CD4-positive, alpha-beta T cell treated with Interleukin-21 for 1 hour (primary cell): Measurements from ENCODE around the gene TNS1.

Experiments
- DNase-seq: peaks from one replicate; pipeline ENCODE4 v3.0.0-alpha.2; 2020

The TNS1 gene

DNA sequence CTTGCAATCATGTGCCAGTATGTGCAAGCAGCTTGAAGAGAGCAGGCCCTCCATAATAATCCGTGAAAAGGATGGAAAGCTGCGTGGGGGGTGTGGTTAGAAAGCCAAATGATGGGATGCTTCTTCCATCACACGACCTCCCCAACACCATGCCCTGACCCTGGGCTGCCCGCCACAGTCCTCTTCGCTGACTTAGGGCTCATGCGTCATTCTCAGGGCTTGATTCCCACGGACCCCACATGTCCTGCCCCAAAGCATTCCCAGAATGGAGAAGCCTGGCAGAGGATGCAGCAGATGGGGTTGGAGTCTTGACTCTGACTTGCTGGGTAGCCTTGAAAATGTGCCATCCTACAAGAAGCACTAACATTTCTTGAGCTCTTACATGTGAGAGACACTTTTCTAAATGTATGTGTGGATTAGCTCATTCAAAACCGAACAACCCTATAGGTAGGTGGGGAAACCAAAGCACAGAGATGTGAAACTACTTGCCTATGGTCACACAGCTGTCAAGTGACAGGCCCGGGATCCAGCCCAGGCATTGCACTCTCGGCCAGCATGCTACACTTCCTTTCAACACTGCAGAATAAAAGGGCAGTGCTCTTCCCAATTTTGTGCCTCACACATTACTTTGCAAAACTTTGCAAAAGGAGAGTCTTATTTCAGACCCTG is 3.7 kb downstream of the TNS1 start:
- no peak for DNase-seq

DNA sequence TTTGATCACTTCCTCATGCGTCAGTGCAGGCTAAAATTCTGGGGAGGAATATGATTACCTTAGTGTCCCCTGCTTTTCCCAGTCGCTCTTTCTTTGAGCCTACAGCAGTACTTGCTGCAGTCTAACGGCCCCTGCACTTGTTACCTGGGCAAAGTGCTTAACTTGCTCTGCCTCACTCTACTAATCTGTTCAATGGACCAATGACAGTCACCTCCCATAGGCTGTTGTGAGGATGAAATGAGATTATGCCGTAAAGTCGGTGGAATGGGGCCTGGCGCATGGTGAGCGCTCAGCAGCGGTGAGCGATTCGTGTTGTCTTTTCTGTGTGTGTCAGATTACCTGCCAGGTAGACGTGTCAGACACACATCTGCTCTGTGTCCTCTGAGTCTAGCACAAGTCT is 5.3 kb downstream of the TNS1 start:
- no peak for DNase-seq

DNA sequence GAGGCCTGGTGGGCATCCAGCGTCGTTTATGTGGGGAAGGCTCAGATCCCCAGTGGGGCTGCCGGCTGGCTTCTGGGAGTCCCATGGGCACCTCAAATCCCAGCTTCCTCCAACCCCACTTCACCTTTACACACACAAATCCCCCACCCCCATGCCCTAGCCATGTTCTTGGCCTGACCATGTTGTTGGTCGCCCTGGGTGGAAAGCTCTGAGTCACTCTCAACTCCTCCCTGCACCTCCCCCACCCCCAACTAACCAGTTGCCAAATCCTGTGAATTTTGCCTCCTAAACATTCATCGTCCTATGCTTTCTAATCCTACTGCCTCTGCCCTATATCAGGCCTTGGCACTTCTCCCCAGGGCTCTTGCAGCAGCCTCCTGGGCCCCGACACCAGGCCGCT is 6.4 kb downstream of the TNS1 start:
- no peak for DNase-seq

DNA sequence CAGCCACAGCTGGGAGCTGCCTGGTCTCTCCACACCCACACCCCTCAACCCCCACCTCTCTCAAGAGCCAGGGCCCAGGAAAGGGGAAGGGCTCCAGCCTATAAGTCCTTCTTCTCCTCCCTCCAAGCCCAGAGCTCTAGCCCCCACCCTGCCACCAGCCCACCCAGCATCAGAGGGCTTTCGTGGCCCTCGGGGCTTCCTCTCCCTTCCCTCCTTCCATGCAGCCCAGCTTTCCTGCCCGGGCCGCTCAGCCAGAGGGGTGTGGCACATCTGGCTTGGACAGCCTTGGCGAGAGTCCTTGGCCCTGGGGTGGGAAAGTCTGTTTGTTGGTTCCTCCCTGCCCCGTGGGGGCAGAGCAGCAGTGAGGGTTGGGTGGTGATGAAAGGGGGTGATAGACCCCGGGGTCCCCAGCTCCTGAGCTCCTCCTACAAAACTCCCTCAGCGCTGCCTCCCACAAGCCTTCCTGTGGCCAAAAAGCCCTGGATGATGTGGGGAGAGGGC is 7.0 kb downstream of the TNS1 start:
- no peak for DNase-seq

DNA sequence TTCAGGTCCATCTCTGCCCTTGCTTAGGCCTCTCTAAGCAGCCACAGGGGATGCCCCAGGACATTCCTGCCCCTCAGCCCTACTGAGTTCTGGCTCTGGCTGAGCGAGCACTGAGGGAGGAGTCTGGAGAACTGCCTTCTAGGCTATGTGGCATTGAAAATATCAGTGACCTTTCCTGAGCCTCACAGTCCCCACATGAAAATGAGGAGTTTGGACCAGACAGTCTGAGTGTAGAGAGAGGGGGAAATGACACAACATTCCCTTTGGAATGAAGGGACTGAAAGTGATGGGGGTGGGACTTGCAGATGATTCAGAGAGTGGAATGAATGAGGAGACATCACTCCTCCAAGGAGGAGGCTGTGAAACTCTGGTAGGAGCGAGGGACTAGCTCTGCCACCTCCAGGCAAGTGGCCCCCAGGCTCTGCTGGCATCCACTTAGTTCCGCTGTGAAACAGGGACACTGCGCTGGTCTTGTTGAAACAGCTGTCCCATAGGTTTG is 8.0 kb downstream of the TNS1 start:
- DNase-seq: no peak

DNA sequence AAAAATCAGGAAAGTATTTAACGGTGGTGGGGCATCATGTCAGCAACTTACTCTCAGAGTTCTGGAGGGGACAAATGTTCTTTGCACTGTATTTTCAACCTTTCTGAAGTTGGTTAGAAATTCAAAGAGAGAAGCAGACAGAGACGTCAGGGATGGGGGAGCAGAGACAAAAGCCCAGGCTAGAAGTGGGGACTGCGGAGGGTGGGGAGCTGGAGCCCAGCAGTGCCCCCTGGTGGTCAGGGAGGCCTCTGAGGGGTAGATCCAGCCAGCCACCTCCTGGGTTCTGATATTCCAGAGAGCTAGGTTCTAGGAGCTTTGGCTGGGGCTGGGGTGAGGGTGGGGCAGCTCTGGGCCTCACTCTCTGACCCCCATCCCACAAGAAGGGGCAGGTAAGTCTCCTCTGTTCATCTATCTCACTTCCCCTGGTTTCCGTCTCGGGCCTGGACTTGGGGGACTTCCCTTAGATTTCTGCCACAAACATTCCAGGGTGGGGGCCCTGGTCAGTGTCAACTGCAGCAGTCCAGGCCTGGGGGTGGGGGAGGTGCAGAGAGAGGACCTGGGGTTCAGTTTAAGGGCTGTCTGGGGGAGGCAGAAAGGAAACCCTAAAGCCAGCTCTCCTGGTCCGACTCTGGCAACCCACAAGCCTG is 8.9 kb downstream of the TNS1 start:
- DNase-seq: peak; percentile 37

DNA sequence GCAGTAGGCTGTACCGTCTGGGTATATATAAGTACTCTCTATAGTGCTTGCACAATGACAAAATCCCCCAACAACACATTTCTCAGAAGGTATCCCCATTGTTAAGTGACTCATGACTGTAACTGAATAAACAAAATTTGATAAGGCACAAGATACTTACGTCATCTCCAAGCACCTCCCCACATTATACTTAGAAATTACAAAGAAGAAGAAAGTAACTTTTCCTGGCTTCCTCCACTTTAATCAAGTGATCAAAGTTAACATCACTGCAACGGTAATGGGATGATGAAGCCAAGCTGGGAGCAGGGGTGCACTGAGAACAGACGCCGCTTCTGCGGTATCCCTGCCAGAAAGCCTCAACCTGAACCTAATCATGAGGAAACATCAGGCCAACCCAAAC is 9.7 kb downstream of the TNS1 start:
- no peak for DNase-seq

DNA sequence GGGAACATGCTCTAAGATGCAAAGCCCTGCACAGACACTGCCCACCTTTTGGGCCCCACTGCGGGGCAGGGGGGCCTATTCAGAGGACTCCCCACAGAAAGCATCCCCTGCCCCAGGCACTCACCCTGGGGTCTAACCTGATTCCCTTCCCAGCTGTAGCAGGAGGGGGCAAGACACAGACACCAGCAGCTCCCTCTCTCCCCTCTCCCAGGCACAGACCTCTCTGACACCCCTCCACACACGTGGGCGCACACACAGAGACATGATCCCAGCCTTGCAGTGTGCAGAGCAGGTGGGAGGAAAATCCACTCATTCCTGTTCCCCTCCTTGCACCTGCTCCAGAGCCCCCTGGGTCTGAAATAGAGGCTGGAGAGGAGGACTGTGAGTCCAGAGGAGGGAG is 10.7 kb downstream of the TNS1 start:
- no peak for DNase-seq

DNA sequence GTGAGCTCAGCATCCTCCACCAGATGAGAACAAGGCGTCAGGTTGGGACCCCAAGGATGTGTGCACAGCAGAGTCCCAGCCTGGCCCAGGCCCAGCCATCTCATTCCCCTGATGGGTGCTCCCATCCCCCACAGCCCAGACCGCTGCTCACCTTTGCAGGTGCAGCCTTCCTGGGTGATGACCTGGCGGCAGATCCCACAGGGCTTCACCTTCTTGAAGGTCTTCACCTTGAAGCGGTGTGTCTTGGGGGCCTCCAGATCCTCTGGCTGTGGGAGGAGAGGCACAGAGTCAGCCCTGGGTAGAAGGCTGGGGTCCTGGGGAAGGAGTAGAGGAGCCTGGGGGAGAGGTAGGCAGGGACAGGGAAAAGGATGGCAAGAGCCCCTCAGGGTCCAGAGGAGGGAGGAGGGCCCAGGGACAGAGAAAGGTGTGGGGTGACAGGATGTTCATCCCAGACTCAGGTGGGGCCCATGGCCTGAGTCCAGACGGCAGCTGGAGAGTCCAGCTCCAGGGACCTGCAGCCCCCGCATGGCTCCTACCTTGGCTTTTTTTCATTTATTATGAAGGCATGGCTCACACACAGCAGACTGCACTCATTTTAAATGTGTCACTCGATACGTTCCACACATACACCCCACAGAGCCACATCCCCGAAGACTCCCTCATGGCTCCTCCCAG is 11.9 kb downstream of the TNS1 start:
- no peak for DNase-seq

DNA sequence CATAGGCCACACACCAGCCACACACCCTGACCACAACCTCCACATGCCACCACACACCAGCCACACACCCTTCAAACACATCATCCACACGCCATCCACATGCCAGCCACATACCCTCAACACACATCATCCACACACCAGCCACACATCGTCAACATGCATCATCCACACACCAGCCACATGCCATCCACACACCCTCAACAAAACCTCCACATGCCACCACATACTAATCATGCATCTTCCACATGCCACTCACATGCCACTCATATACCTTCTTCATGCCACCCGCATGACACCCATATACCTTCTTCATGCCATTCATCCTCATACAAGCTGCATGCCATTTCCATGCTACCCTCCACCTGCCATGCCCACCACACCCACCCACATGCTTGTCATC is 12.4 kb downstream of the TNS1 start:
- no peak for DNase-seq

DNA sequence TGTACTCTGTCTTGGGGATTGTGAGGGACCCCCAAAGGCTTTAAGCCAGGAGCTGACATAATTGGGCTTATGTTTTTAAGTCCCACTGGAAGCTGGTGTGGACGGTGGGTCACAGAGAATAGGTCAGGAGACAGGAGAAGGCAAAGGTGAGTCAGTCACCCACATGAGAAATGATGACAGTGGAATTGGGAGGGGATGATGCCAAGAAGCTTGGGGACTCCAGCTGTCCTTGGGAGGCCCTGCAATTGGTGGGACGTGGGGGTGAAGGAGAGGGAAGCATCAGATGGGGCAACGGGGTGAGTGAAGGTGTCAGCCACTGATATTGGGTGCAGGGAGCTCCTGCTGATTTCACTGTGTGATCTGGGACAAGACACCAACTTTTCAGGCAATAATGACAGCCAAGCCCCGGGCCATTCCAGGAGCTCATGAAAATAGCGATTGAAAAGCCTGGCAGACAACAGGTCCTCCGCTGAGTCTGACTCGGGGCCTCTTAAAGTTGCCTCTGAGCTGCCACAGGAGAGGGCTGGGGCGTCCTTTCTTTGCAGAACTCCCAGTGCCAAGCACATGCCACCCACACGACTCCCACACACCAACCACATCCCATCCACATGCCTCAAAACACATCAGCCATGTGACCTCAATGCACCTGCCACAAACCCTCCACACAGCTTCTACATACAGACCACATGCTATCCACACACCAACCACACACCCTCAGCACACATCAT is 13.4 kb downstream of the TNS1 start:
- no peak for DNase-seq

DNA sequence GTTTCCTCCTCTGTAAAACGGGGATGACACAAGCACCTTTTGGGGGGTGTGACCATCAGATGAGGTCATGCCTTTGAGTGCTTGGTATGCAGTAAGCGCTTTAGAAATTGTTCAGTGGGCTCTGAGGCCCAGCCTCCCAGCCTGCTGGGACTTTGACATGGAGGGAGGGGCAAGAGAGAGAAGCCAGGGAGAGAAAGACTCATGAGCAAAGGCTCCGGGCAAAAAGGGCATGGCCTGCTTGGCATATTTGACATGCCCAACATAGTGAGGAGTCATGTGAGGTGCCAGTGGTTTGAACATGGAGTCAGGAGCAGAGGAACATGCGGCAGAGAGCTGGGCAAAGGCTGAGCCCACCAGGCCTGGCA is 14.0 kb downstream of the TNS1 start:
- DNase-seq: no peak

DNA sequence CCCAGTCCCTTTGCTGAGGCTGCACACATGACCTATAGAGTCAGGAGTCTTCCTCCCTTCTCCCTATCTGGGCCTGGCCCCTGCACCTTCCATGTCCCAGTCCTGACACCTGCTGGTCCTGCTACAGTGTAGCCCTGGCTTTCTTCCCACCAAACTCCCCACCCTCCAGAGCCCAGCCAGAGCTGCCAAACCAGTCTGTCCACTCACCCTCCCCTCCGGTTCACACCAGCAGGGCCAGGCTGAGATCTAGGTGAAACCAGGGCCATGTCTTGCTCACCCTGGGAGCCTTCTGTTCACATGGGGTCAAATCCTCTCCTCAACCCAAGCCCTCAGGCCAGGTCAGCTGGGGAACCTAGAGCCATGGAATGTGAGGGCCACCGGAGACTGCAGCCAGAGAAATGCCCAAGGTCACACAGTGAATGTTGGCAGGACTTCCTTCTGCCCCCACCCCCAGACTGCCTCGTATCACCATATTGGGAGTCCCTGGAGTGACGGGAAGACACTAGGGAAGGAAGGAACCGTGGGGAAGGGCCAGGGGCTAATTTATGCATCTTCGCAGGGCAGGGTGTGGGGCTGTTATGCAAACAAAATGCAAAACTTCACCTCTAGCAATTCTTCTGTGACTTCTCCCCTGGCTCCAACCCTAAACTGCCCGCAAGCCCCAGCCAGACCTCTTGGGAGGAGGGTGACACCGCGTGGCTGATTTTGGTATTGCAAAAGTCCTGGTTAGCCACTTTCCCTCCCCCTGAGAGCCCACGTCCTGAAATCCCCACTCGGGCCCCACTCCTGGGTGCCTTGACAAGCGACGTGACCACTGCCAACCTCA is 14.6 kb downstream of the TNS1 start:
- peak; percentile 50 for DNase-seq

DNA sequence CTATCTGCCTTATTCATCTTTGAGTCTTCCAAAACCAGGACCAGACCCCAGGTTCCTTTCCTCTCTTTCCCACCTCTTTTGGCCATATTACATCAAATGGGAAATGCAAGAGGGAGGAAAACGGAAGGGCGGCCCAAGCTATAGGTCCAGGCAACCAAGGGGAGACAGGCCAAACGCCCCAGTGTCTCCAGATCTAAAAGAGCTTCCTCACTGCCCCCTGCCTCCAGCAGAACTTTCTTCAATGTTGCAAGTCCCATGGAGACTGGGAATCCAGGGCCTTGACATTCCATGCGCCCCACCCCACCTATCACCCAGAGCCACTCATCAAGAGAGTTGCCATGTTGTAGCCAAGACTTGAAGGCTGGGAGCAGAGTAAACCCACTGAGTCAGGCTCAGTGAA is 15.4 kb downstream of the TNS1 start:
- no peak for DNase-seq

DNA sequence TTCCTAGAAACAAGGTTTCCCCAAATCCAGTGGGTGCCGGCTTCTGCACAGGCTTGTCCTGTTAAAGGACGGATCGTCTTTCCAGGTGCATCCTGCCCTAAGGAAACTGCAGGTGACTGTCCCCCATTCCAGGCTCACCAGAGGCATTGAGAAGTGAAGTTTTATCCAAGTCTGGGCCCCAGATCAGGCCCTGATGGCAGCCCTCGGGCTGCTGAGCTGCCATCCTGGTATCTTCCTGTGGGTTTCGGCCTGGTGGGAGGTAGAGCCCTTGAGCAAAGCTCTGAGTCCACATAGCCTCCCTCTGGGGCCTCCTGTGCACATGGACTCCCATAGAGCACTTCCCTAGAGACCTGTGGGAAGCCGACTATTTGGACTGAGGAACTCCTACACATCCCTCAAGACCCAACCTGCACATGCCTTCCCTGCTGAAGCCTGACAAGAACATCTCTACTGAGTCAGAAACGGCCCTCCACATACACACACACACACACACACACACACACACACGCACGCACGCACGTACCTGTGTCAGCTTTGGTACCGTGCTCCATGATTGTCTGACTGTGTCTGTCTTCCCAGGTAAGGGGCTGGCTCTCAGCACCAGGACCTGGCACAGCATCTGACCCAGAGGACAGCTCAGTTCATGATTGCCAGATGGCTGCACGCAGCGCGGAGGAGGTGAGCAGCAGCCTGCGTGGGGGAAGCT is 16.4 kb downstream of the TNS1 start:
- DNase-seq: no peak

DNA sequence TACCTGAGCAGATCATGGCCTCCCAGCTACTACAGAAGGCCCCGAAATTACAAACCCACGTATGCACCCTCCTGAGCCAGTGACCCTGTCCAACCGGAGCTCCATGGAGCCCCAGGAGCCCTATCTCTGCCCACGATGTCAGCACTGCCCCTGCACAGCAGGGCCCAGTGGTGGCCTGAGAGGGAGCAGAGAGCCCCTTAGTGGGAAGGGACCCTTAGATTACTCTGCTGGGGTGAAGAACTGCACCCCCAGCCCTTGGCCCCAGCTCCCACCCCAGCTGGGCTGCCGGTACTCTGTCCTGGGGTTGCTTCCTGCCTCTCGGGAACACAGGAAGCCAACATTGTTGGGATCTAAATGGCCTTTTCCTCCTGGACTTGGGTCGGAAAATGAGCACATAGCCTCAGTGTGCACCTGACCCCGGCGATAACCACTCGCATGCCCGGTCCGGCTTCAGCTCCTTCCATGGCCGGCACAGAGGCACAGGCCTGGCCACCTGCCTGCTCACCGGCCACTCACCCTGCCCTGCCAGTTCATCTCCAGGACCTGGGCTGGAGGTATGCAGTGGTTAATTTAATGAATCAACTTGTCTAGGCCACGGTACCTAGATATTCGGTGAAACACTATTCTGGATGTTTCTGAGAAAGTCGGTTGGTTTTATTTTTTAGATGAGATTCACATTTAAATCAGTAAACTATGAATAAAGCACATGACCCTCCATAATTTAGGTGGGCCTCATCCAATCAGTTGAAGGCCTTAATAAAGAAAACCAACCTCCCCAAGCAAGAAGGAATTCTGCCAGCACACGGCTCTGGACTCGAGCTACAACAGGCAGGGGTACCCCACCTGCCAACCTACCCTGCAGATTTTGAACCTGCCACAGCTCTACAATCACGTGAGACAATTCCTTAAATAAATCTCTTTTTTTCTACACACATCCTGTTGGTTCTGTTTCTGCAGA is 19.2 kb downstream of the TNS1 start:
- no peak for DNase-seq

DNA sequence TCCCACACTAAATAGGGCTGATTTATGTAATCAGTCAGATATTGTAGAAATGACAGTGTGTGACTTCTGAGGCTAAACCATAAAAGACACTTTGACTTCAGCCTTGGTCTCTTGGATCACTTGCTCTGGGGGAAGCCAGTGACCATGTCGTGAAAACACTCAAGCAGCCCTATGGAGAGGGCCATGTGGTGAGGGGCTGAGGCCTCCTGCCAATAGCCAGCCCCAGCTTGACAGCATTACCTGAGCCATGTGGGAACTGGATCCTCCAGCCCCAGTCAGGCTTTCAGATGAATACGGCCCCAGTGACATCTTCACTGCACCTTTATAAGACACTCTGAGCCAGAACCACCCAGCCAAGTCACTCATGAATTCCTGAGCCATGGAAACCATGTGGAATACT is 20.8 kb downstream of the TNS1 start:
- DNase-seq: no peak

DNA sequence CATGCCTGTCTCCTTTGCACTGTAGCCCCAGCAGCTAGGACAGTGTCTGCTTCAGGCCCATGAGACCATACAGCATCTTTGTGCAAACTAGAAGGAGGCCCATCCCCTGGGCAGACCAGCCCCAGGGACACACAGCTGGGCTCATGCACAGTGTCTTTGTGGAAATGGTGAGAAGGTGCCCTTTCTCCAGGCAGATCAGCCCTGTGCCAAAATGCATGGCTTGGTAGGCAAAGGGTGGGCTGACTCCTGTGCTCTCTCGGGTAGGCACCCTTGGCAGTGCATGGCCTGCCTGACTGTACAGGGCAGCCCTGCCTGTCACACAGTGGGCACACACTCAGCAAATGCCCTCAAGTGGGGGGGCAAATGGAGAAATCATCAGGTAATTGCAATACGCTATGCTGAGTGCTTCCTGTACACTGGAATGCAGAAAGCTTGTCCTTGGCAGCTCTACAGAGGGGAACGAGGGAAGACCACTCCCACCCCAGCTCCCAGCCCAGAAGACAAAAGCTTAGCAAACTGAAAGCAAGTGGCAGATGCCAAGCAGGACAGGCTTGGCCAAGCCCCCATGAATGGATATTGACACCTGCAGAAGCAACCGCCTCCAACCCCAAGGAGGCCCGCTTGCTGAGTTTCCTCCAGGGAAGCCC is 21.6 kb downstream of the TNS1 start:
- DNase-seq: no peak

DNA sequence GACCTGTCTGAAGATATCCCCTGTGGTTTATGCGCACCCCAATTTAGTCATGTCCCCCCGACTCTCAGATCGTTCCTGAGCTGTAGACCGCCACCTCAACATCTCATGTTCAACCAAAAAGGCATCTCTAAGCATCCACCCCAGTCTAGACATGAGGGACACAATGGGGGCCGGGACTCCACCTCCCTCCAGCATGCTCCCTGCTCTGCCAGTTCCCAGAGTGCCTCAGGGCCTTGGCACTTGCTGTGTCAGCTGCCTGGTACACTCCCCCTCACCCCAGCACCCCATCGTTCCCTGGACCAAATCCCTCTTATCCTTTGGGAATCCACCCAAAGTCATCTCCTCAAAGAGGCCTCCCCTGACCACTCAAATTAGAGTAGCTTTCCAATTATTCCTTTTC is 22.2 kb downstream of the TNS1 start:
- DNase-seq: no peak

DNA sequence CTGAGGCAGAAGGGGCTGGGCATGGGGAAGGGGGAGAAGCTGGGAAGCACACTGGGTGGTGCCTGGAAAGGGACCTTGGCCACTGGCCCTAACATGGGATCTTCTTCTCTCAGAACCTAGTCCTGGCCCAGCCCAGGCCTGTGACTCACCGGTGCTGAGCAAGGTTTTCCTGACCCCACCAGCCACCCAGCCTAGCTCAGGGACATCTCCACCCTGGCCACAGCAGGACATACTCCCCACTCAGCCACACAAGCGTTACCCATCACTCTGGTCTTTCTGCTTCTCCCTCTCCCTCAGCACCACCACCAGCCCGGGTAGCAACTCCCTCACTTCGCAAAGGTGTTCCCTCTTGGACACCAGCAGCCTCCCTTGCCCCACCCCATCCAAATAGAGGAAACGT is 22.8 kb downstream of the TNS1 start:
- DNase-seq: no peak
